GM12891 (cell line): ENCODE data around the gene PIBF1.

ENCODE experiments used
- PAX5 ChIP-seq: IDR thresholded peaks from 2 replicates; pipeline ENCODE4 v1.6.1; 2011; ENCODE audit warnings: low read length, moderate library complexity, mild to moderate bottlenecking; ENCODE audit not compliant: insufficient read depth, severe bottlenecking
- POLR2A ChIP-seq: IDR thresholded peaks from 2 replicates; pipeline ENCODE4 v1.6.1; 2011; ENCODE audit warnings: low read depth, low read length, control low read depth
- POLR2AphosphoS5 ChIP-seq: IDR thresholded peaks from 2 replicates; pipeline ENCODE4 v1.6.1; 2011; ENCODE audit warnings: low read depth, low read length, control low read depth
- POU2F2 ChIP-seq: IDR thresholded peaks from 2 replicates; pipeline ENCODE4 v1.6.1; 2011; ENCODE audit warnings: low read depth, mild to moderate bottlenecking, control low read depth, low read length, moderate library complexity
- TAF1 ChIP-seq: IDR thresholded peaks from 2 replicates; pipeline ENCODE4 v1.6.1; 2011; ENCODE audit warnings: low read depth, low read length, control low read depth

- no peak for TF ChIP-seq POLR2A
- TF ChIP-seq TAF1 = no peak
- TF ChIP-seq POLR2AphosphoS5 = no peak
- no peak for TF ChIP-seq POU2F2
- no peak for TF ChIP-seq PAX5
Measured at GRCh38 chr13:73040484-73040883, 258.6 kb downstream of the PIBF1 start.
